ENCODE measurements around the gene LINC01488.

LINC01488 gene

DNA sequence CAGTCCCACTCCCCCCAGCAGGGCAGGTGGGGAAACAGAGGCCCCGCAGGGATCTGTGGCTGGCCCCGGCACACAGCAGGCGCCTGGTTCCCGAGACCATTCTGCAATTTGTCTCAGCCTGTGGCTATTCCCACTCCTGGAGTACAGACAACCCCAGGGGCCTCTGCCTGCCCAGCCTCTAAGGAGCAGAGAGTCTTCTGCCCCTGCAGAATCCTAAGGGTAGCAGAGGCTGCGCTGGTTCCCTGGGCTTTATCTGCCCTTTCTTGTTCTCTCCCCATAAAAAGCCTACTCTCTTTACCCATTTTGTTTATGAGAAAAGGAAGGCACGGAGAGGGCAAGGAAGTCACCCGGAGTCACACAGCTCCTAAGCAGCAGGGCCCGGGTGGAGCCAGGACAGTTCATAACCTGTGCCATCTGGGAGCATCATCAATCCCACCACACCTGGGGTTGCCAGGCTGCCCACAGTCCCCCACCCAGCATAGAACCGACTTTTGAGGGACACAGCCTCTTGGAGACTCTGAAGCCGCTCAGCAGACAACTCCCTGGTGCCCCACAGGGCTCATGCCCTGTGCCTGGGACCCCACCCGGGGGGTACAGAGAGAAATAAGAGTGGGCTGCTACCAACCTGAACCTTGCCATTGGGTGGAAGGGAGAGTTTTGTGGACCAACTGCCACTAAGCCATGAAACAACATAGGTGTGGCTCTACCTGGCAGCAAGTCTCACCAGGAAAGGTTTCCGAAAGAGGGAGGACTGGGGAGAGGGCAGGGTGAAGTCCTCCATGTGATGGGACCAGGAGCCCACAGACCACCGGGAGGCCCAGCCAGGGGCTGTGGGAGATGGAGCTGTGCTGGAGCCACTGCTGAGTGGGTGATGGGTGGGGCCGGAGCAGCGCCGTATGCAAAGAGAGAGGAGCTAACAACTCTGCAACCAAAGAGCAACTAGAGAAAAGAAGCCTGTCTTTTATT lies 17.2 kb upstream of the LINC01488 start:
- no peak for DNase-seq (ENCODE audit: low read depth)

DNA sequence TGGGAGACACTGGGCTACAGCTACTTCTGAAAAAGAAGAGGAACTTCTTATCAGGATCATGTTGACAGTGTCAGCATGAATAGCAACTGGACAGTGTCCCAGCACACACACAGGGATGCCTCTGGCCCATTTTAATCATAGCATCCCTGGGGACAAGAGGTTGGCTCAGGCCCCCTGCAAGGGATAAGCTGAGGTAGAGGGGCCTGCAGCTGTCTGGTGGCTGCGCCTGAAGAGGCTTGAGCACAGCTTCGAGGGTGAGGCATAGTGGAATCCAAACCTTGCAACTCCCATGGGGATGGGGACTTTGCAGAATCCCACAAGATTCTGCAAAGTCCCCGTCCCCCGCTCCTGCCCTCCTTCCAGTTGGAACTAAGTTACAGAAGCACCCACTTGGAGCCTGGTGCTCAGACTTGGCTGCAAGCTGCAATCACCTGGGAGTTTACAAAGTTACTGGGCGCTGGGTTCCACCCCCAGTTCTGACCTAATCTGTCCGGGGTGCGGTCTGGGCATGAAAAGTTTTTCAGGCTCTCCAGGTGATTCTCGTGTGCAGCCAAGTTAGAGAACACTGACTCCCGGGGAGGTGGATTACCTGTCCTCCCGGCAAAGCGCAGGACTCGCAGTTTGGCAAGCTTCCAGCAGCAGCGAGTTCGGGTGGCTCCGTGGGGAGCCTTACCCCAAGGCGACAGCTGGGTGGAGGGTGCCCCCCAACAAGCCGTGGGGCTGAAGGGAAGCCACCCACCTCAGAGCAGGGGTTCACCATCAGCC lies 16.0 kb upstream of the LINC01488 start:
- no peak for DNase-seq (ENCODE audit: low read depth)

DNA sequence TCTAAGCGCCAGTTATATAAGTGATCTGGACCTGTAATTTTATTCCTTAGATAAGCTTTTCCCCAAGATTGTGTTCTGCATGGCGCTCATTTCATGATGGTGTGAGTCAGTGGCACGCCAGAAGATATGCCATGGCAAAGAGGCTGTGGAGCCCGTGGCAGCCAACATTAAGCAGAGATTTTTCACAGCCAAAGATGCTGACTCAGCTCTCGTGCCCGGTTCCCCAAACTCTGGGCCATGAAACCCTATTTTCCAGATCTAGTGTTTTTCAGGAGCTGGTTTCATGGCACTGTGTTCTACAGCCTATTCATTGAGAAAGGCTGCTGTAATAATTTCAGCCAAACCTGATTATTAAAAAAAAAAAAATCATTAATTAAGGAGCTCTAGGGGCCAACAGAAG lies 15.4 kb upstream of the LINC01488 start:
- no peak for DNase-seq (ENCODE audit: low read depth)

DNA sequence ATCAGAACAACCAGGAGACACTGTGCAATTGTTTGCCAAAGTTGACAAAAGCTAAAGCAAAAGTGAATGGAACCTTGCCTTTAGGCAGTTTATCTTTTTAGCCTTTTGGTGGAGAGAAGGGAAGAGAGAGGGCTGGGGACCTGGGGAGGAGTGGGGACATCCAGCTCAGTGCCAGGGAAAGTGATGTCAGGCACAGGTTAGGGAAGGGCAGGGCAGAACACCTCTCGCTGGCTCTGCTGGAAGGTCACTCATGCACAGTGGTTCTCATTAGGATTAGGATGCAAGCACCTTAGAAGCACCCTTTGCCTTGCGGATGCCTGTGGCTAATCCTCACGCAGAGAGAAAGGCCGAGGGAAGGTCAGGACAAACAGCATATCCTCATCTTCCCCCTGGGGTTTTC lies 14.3 kb upstream of the LINC01488 start:
- no peak for DNase-seq (ENCODE audit: low read depth)

DNA sequence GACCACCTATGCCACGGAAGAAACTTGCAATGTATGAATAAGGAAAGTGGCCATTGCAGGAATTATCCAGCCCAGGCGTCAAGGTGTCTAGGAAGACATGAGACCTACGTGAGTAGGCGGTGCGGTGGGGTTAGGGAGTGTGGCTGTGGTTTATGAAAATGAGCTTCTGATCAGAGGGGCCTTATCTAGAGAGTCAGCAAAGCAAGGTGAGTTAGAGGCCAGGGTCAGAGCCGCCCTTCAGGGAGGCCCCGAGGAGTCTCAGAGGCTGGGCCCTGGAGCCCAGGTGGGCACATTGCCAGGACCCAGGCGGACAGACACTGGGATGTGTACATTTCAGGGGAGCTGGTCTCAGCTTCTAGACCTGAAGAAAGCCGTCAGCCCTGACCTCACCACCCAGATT lies 13.8 kb upstream of the LINC01488 start:
- no peak for DNase-seq (ENCODE audit: low read depth)

DNA sequence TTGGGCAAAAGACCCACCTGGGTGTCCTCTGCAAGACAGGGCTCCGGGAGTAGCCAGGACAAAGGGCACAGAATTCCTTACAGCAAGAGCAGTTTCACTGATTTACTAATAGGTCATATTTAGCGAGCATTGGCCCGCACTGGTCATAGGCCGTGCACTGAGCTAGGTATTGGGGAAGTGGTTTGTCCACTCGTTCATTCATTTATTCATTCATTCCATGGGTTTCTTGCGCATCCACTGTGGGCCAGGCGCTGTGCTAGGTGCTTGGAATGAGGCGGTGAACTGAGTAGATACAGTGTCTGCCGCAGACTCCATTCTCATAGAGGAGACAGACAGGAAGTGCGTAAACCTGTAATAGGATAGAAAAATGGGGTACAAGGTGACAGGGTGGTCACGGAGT lies 13.2 kb upstream of the LINC01488 start:
- DNase-seq (ENCODE audit: low read depth): no peak

DNA sequence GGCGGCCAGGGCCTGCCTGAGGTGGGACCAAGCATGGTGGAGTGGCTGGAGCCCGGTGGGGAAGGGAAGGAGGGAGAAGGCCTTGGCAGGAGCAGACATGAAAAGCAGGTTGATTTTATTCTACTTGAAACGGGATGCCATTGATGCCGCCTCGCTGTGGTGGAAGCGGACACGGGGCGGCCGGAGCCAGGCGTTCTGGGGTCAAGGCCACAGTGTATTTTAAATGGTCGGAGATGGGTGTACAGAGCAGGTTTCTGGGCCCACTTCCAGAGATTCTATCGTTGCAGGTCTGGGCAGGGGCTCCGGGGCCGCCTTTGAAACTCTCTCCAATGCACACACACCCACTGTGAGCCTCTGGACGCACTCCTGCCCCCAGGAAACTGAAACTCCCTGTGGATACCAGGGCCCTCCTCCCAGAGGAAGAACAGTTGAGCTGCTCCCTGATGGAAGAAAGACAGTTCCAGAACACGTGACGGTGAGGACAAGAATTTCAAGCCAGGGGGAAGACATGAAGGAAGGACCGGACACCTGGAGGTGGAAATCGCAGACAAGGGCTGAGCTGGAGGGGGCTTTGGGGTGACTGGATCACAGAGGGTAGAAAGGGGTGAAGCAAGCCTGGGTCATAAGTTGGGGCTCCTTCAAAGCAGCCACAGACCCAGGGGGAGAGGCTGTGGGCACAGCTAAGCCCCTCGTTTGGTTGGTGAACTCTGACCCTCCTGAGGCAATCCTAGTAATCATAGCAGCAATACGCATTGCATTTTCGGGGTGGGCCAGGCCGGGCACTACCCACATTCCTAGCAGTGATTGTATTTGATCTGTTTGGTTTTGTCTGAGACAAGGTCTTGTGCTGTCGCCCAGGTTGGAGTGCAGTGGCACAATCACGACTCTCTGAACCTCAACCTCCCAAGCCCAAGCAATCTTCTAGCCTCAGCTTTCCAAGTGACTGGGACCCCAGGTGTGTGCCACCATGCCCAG lies 12.3 kb upstream of the LINC01488 start:
- DNase-seq (ENCODE audit: low read depth): no peak

DNA sequence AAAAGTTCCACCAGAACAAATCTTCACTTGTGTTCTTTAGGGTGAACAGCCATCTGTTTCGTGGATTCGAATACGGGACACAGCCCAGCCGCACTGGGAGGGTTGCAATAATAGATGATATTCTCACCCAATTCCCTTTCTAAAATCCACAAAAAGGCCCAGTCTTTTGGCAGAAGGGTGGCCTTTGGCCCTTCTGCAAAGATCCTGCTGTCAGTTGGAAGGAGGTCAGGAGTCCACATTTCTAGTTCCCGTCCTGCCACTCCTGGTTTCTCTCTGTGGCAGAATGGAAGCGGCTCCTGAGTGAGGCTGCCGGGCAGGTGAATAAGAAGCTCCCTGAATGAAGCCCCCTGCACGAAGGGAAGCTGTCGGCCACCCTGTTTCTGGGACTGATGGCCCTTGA lies 11.2 kb upstream of the LINC01488 start:
- no peak for DNase-seq (ENCODE audit: low read depth)

DNA sequence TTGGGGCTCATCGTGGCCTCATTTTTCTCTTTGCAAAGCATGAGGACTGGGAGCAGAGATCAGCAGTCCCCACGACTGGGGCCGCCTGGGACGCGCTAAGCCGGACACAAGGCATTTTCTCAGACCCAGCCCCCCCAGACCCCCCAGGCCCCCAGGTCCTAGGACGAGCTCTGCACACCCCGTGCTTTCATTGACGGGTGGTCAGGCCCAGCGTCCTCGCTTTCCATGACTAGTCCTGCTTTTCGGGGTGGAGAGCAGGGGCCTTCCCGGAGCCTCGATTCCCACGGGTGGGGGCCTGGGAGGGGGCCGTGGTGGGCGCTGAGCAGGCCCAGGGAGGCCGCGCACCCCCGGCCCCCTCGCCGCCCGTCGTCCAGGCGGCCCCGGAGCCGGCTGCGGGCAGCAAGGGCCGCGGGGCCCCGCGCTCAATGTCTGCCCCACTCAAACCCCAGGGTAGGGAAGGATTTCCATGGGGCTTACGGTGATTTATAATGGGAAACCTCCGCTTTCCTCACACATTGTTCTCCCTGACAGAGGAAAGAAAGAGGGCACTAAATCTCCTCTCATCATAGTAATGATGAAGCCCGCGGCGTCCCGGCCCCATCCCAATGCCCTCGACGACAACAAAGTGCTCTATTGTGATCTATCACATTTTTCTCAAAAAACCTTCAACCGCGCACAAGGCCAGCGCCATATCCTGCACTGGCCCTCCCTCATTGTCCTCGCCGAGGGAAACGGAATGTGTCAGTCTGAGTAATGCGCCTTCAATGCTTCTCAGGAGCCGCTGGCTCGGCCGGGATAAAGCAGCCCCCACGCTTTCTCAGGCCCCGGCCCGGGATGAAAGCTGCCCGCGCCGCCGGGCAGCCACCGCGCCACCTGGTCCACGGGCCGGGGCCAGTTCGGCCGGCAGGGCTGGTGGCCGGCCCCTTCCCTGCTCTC lies 10.4 kb upstream of the LINC01488 start:
- DNase-seq (ENCODE audit: low read depth): no peak

DNA sequence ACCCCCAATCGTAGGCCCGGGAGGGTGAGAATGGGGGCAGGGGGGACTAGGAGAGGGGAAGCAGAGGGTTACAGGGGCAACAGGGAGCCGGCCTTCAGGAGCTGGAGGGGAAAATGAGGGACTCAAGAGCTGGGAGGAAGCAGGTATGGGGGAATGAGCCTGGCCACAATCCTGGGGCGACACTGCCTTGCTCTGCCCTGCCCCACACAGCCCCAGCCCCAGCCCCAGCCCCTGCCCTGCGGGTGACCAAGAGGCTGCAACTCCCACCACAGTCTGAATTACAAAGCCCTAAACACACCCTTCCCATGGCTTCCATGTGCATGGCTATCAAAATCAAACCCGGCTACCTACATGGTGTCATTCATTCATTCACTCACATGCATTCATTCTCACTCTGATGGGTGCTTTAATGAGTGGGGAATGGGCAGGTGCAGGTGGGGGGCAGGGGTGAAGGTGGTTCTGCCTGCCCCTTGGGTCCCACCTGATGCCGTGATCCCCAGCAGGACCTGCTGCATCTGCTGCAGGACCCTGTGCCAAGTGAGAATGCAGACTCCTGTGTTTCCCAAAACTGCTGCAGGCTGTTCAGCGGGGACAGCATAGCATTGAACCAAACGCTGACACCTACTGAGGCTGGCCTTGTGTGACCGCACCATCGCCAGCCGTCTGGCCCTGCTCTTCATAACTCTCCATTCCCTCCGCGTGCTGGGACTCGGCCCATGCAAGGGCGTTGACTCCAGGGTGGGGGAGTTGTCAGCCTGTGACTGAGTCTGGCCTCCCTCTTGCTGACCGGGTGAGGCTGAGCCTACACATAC lies 9.5 kb upstream of the LINC01488 start:
- DNase-seq (ENCODE audit: low read depth): no peak

DNA sequence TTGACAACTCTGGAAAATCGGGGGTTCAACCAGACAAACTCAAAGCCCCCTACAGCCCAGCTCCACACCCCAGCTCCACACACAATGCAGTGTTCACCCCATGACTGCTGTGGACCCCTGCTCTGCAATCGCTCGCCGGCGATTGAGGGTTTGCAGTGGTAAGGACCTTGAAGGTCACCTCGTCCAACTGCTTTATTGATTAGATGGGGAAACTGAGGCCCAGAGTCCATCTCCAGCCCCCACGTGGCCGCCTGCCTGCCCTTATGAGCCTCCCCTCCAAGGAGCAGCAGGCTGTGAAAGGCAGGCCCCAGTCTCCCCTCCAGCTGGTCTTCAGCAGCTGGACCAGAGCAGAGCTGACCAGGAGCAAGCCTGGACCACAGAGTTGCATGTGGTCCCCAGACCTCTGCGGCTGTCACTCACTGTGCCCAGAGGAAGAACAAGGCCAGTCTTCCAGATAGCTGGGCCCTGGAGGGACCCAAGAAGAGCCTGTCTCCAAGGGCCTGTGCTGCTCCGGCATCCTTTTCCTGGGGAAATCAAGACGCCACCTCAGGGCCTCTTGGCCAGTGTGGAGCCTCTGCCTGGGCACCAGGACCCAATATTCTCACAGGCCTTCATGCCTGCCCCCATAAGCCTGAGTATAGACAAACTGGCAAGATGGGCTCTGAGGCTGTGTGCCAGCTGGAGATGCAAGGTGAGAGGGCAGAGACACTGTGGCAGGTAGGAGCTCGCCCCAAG lies 8.8 kb upstream of the LINC01488 start:
- no peak for DNase-seq (ENCODE audit: low read depth)

DNA sequence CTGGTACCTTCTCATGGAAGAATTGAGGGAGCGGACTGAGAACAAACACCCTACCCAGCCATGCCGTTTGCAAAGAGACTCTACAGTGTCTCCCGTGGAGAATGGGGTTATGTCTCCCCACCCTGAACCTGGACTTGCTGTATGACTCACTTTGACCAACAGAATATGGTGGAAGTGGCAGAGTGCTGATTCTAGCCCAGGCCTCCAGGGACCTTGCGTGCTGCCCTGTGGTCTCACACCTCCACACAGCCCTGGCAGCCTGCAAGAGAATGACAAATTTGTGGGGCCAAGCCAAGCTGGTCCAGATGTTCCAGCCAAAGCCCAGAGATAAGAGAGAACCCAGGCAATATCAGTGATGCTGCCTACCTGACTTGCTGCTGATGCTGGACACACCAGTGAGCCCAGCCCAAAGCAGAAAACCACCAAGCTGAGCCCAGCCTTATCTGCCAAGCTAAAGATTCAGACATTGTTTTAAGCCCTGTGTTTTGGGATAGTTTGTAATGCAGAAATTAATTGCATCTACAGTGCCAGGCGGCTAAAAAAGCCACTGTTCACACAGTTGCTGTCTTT lies 8.1 kb upstream of the LINC01488 start:
- no peak for DNase-seq (ENCODE audit: low read depth)

DNA sequence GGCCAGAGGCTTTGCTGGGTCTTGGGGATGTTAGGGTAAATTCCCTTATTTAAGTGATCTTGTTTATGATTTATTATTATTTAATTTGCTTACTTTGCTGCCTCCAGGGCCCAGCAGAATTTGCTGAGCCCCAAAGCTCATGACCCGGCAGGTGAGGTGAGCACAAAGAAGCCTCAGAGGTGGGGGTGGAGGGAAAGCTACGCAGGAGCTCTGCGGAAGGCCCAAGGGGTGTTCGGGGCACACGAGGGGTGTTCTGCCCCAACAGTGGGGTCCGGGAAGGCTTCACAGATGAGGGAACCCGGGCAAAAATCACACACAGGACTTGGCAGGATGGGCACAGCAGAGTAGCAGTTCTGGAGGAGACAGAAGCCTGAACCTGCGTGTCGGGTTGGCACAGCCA lies 6.7 kb upstream of the LINC01488 start:
- DNase-seq (ENCODE audit: low read depth): no peak

DNA sequence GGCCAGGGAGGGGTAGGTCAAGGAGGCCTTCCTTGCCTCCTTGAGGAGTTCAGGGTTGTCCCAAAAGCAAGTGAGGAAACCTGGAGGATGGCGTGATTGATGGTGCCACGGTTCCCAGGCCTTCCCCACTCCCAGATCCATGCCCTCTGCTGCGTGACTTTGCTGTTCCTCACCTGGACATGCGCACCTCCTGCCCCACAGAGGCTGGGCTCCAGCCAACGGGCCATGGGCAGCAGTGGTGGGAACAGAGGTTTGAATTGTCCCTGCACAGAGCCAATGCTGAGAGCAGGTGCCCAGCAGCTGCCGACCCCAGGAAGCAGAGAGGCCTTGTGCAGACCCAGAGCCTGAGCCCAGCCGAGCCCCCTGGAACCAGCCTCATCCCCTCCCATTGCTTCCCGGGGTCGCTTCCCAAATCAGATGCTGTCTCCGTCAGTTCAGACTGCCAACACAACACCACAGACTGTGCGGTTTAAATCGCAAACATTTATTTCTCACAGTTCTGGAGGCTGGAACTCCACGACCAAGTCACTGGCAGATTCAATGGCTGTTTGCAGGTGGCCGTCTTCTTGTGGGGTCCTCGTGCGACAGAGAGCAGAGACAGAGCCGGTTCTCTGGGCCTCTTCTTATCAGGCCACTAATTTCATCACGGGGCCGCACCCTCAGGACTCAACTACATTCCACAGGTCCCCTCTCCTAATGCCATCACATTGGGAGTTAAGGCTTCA lies 6.2 kb upstream of the LINC01488 start:
- DNase-seq (ENCODE audit: low read depth): no peak

DNA sequence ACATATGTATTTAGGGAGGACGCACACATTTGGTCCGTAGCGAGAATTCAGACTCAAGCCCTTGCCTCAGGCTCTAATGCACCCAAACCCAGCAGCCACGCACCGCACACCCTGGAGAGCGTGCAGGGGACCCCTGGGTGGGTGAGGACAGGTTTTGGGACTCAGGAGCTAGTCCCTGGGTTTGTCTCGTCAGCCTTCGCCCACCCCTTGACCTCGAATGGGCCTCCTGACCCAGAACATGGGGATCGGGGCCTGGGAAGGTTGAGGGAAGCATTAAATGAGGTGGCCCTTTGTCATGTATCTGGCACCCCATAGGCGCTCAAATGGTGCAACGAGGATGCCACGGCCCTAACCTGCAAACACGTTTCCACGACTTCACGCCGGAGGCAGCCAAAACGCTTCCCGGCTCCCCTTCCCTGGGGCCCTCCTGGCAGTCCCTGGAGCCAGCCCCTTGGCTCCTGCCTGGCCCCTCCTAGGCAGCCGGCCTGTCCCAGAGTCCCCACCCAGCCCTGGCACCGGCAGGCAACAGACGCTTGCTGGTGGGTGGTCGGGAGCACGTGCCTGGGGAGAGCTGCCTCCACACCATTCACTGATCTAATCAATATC lies 5.5 kb upstream of the LINC01488 start:
- DNase-seq (ENCODE audit: low read depth): no peak

DNA sequence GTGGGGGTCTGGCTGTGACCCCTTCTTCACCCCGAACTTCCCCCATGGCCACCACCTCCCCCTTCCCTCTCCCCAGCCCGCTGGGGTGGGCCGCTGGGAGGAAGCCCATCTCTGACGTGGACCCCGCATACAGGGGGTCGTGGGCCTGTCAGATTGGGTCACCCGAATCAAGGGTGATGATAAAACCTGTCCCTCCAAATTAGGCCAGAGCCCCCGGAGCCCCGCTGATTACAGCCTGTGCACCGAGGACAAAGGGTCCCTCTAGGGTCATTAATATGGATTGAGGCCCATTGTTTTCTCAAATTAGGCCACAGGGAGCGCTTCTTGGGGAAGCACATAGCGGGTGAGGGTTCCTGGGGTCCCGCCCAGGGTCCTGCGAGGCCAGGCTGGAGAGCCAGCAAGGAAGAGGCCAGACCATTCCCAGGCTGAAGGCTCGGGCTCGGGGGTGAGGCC lies 4.9 kb upstream of the LINC01488 start:
- no peak for DNase-seq (ENCODE audit: low read depth)

DNA sequence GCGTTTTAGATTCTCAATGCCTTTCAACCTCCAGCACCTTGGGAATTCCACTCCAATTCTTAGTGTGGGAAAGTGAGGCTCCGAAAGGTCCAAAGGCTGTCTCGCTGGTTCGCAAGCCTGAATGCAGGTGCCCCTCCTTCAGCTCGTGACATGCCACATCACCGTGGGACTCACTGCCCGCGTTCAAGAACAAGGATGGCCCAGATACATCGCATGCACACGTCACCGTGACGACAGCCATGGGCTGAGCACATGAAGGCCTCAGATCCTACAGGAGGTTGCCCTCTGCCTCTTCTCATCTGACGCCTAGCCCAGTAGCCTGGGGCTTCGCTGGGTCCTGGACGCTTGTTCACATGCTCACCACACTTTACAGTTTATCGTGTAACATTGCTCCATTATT lies 4.4 kb upstream of the LINC01488 start:
- no peak for DNase-seq (ENCODE audit: low read depth)
